Neural cell (in vitro differentiated cells): ENCODE data around the gene GIPC2. TPM values are rescaled to one million over a fixed set of nuclear protein-coding genes. Genes with fewer than 3 reads are reported as not detected.

Experiments
- H2AFZ ChIP-seq: fragments of 200-600, 300-800 bp; sonication (generic), shearing (Covaris generic); 2 replicates; pipeline ENCODE4 v1.6.0; 2014; ENCODE audit warnings: low read depth, mild to moderate bottlenecking, antibody characterized with exemption, low read length, moderate library complexity
- H3F3A ChIP-seq: fragments of 200-600 bp; shearing (Covaris generic); 2 replicates; pipeline ENCODE4 v1.6.1; 2016; ENCODE audit warnings: mild to moderate bottlenecking, moderate library complexity, mixed read lengths, antibody characterized with exemption, low read length; ENCODE audit not compliant: insufficient read depth, poor library complexity, severe bottlenecking
- H3K27ac ChIP-seq: fragments of 200-600, 300-800 bp; sonication (generic), shearing (Covaris generic); 2 replicates; pipeline ENCODE4 v1.5.1; 2014; ENCODE audit warnings: mild to moderate bottlenecking, low read length, moderate library complexity
- H3K27me3 ChIP-seq: fragments of 300-800, 200-600 bp; sonication (generic), shearing (Covaris generic); 2 replicates; pipeline ENCODE4 v1.6.0; 2014; ENCODE audit warnings: mild to moderate bottlenecking, low read depth, low read length, moderate library complexity; ENCODE audit not compliant: insufficient read depth
- H3K36me3 ChIP-seq: fragments of 300-800, 200-600 bp; sonication (generic), shearing (Covaris generic); 2 replicates; pipeline ENCODE4 v1.5.1; 2014; ENCODE audit warnings: mild to moderate bottlenecking, antibody characterized with exemption, low read length, moderate library complexity; ENCODE audit not compliant: insufficient read depth
- H3K4me2 ChIP-seq: fragments of 300-800, 200-600 bp; sonication (generic), shearing (Covaris generic); 2 replicates; pipeline ENCODE4 v1.6.0; 2014; ENCODE audit warnings: mild to moderate bottlenecking, low read length
- H3K4me3 ChIP-seq: fragments of 300-800, 200-600 bp; sonication (generic), shearing (Covaris generic); 2 replicates; pipeline ENCODE4 v1.5.1; 2014; ENCODE audit warnings: mild to moderate bottlenecking, low read length, moderate library complexity
- H3K79me2 ChIP-seq: fragments of 200-600 bp; shearing (Covaris generic); replicated peaks from 2 replicates; pipeline ENCODE4 v1.6.0; 2014; ENCODE audit warnings: mild to moderate bottlenecking, low read length, moderate library complexity; ENCODE audit not compliant: insufficient read depth
- H3K9ac ChIP-seq: fragments of 300-800, 200-600 bp; sonication (generic), shearing (Covaris generic); 2 replicates; pipeline ENCODE4 v1.6.1; 2016; ENCODE audit warnings: mild to moderate bottlenecking, low read length, mixed read lengths
- H3K9me2 ChIP-seq: fragments of 200-600 bp; shearing (Covaris generic); 2 replicates; pipeline ENCODE4 v1.6.1; 2016; ENCODE audit warnings: mild to moderate bottlenecking, low read length, mixed read lengths; ENCODE audit not compliant: insufficient read depth
- H3K9me3 ChIP-seq: fragments of 200-600, 300-800 bp; sonication (generic), shearing (Covaris generic); 2 replicates; pipeline ENCODE4 v1.6.1; 2016; ENCODE audit warnings: mild to moderate bottlenecking, mixed run types, low read length, moderate library complexity, mixed read lengths
- H4K20me1 ChIP-seq: fragments of 200-600 bp; shearing (Covaris generic); 2 replicates; pipeline ENCODE4 v1.6.1; 2016; ENCODE audit warnings: mild to moderate bottlenecking, mixed run types; ENCODE audit not compliant: insufficient read depth
- CTCF ChIP-seq: fragments of 450-650 bp; IDR thresholded peaks from 2 replicates; pipeline ENCODE4 v1.5.1; 2014; ENCODE audit warnings: antibody characterized with exemption, mild to moderate bottlenecking, moderate library complexity; ENCODE audit not compliant: poor library complexity, severe bottlenecking
- EP300 ChIP-seq: fragments of 450-650 bp; conservative IDR thresholded peaks from 2 replicates; pipeline ENCODE4 v1.6.1; 2014; ENCODE audit warnings: antibody characterized with exemption, mild to moderate bottlenecking, moderate library complexity; ENCODE audit not compliant: poor library complexity, severe bottlenecking
- EZH2 ChIP-seq: fragments of 200-600, 300-800 bp; shearing (Covaris generic), sonication (generic); IDR thresholded peaks from 2 replicates; pipeline ENCODE4 v1.6.1; 2014; ENCODE audit warnings: antibody characterized with exemption, low read length, borderline replicate concordance, mild to moderate bottlenecking; ENCODE audit not compliant: insufficient read depth, poor library complexity, severe bottlenecking
- MXI1 ChIP-seq: fragments of 450-650 bp; conservative IDR thresholded peaks from 2 replicates; pipeline ENCODE4 v1.6.1; 2014; ENCODE audit warnings: antibody characterized with exemption, mild to moderate bottlenecking; ENCODE audit not compliant: poor library complexity, severe bottlenecking
- POLR2AphosphoS5 ChIP-seq: IDR thresholded peaks from 2 replicates; pipeline ENCODE4 v1.6.1; 2012
- RAD21 ChIP-seq: fragments of 450-650 bp; conservative IDR thresholded peaks from 2 replicates; pipeline ENCODE4 v1.6.1; 2014; ENCODE audit warnings: antibody characterized with exemption, mild to moderate bottlenecking, moderate library complexity
- REST ChIP-seq: IDR thresholded peaks from 2 replicates; pipeline ENCODE4 v1.6.1; 2012; ENCODE audit warnings: borderline replicate concordance
- SMC3 ChIP-seq: fragments of 450-650 bp; conservative IDR thresholded peaks from 2 replicates; pipeline ENCODE4 v1.6.1; 2014; ENCODE audit warnings: antibody characterized with exemption, mild to moderate bottlenecking, moderate library complexity; ENCODE audit not compliant: poor library complexity
- TAF1 ChIP-seq: IDR thresholded peaks from 2 replicates; pipeline ENCODE4 v1.6.1; 2012; ENCODE audit warnings: low read depth
- polyA plus RNA-seq: library from polyadenylated mRNA; depleted of rRNA; stranded (reverse); fragments of >200 nt; gene quantifications from 2 replicates; pipeline ENCODE4 v1.2.3, GENCODE V29; 2014

The GIPC2 gene
- polyA plus RNA-seq, 1 donor from 2014 or later: 1.3 TPM

- no peak overlapping the region for H3K4me2 ChIP-seq
- H3K79me2 ChIP-seq: no peaks in the 10 kb centered on the region
- H3F3A ChIP-seq: no peaks in the 10 kb centered on the region
- H3K9ac ChIP-seq: no peak overlapping the region
- no peaks in the 10 kb centered on the region for H3K27me3 ChIP-seq
- no peak overlapping the region for H3K27ac ChIP-seq
- no peaks in the 10 kb centered on the region for H4K20me1 ChIP-seq
- H3K4me3 ChIP-seq: no peak overlapping the region
- no peaks in the 10 kb centered on the region for H3K9me3 ChIP-seq
- no peaks in the 10 kb centered on the region for H3K36me3 ChIP-seq
- H2AFZ ChIP-seq: no peak overlapping the region
- no peaks in the 10 kb centered on the region for H3K9me2 ChIP-seq
- no peak for TF ChIP-seq MXI1
- no peak for TF ChIP-seq CTCF
- no peak for TF ChIP-seq EZH2
- no peak for TF ChIP-seq REST
- TF ChIP-seq EP300: no peak
- TF ChIP-seq TAF1: no peak
- no peak for TF ChIP-seq POLR2AphosphoS5
- no peak for TF ChIP-seq SMC3
- TF ChIP-seq RAD21: no peak
Observed at GRCh38 chr1:78141531-78142231, 95.9 kb downstream of the GIPC2 start.

- no peak overlapping the region for H3K4me2 ChIP-seq
- no peak overlapping the region for H3K9ac ChIP-seq
- no peak overlapping the region for H3K4me3 ChIP-seq
- no peaks in the 10 kb centered on the region for H4K20me1 ChIP-seq
- no peak for TF ChIP-seq RAD21
- no peak for TF ChIP-seq MXI1
- TF ChIP-seq EZH2: no peak
- TF ChIP-seq CTCF: no peak
- no peak for TF ChIP-seq TAF1
- no peak for TF ChIP-seq REST
- no peak for TF ChIP-seq POLR2AphosphoS5
- H3K27me3 ChIP-seq: no peaks in the 10 kb centered on the region
- no peak overlapping the region for H3K27ac ChIP-seq
- H3F3A ChIP-seq: no peaks in the 10 kb centered on the region
- no peaks in the 10 kb centered on the region for H3K9me2 ChIP-seq
- no peaks in the 10 kb centered on the region for H3K9me3 ChIP-seq
- H3K36me3 ChIP-seq: no peaks in the 10 kb centered on the region
- no peak overlapping the region for H2AFZ ChIP-seq
- H3K79me2 ChIP-seq: no peaks in the 10 kb centered on the region
Observed at GRCh38 chr1:78142736-78143135, 97.0 kb downstream of the GIPC2 start.
